B cell (primary cell): ENCODE results near the gene C10orf53.

Source experiments
- EZH2 ChIP-seq: IDR thresholded peaks from 2 replicates; pipeline ENCODE4 v1.6.1; 2012; ENCODE audit warnings: borderline replicate concordance, low read depth, mild to moderate bottlenecking, moderate library complexity, low read length; ENCODE audit not compliant: insufficient read depth, poor library complexity, severe bottlenecking
- TF ChIP-seq, protein P1 (sequence below): fragments of 200-600 bp; IDR thresholded peaks from one replicate; pipeline ENCODE4 v1.8.0; 2022; ENCODE audit warnings: antibody characterized with exemption, mild to moderate bottlenecking

DNA sequence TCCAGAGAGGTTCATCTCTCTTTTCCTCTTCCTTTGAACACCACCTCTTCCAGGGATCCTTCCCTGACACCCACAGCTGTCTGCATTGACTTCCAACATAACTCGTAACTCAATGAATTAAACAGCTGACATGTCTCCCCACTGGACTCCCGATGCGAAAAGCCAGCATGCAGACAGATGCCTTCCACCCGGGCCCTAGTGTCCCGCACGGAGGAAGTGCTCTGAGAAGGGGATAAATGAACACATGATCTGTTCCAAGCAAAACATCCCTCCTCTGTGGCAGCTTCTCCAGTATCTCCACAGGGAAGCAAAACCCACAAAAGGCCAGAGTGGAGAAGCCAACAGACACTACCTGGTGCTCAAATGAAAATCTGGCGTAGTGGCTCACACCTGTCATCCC, 54.4 kb downstream of the C10orf53 start:
- TF ChIP-seq, protein P1, sequence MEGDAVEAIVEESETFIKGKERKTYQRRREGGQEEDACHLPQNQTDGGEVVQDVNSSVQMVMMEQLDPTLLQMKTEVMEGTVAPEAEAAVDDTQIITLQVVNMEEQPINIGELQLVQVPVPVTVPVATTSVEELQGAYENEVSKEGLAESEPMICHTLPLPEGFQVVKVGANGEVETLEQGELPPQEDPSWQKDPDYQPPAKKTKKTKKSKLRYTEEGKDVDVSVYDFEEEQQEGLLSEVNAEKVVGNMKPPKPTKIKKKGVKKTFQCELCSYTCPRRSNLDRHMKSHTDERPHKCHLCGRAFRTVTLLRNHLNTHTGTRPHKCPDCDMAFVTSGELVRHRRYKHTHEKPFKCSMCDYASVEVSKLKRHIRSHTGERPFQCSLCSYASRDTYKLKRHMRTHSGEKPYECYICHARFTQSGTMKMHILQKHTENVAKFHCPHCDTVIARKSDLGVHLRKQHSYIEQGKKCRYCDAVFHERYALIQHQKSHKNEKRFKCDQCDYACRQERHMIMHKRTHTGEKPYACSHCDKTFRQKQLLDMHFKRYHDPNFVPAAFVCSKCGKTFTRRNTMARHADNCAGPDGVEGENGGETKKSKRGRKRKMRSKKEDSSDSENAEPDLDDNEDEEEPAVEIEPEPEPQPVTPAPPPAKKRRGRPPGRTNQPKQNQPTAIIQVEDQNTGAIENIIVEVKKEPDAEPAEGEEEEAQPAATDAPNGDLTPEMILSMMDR, result no peak
- TF ChIP-seq EZH2, result no peak
